ENCODE measurements around the gene FAR2.

GRCh38 chr12:29171421-29172258 is 22.6 kb downstream of the FAR2 start:
- no peak for TF ChIP-seq CTCF (IDR thresholded peaks at IDR 0.05; ENCODE audit: insufficient read depth, low read depth, low read length)
- TF ChIP-seq EZH2 (IDR thresholded peaks at IDR 0.05; ENCODE audit: insufficient read depth, low read length) = no peak
